ENCODE data around the gene HDGFL2.
A peak's percentile ranks its signal among the peaks of the same experiment; 100 is the strongest.

The HDGFL2 gene

DNA sequence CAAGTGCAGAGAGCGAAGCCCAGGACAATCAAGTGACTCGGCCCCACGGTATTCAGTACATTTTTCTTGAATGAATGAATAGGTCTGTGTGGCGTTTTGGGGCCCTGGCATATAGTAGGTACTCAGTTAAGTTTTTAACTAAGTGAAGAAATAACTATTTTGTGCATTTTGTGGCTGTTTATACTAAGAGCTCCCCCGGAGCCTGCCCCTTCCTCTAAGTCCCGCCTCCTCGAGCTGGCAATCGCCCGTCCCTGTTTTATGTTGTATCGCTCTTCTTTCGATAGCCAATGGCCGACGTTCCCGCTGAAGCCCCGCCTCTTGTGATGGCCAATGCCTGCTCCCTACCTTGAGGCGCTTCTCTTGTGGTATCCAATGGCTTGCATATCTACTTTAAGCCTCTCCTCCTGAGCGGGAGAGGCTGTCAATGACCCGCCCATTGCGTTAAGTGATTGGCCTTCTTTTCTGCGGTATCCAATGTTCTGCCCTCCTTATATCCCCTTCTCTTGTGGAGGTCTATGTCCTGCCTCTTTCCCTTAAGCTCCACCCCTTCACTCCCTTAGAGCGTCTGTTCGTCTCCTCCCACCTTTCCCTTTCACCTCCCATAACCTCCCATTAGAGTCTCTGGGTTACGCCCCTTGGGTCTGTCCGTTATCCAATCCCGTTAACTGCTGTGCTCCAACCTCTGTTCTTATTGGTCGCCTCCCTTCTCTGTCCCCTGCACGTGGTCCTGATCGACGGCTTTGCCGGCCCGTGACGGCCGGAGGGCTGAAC, 509 bp upstream of the HDGFL2 start:
- peak; percentile 100 for FAIRE-seq

DNA sequence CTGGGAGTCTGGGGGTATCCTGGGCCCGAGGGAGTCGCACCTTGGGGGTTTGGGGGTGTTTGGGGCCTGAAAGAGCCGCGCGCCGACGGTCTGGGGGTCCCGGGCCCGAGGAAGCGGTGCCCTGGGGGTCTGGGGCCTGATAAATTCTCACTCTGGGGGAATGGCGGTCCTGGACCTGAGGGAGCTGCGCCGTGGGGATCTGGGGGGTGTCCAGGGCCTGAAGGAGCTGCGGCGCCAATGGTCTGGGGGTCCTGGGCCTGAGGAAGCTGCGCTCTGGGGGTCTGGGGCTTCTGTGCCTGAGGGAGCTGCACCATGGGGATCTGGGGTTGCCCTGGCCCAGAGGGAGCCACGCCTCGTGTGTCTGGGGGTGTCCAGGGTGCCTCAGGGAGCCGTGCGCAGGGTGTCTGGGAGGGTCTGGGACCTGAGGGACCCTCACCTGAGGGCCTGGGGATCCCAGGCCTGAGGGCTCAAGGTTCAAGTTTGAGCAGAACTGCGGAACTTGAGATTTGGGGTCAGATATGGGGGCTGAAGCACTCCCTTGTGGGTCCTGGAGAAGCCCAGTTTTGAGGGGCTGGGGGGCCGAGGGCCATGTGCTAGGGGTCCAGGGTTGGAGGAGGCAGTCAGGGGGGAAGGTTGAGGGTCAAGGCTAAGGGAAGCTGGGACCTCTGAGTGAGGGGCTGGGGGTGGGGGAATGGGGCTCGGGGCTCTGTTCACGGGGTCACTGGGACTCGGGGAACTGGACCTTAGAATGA, 1.1 kb downstream of the HDGFL2 start:
- FAIRE-seq = no peak

DNA sequence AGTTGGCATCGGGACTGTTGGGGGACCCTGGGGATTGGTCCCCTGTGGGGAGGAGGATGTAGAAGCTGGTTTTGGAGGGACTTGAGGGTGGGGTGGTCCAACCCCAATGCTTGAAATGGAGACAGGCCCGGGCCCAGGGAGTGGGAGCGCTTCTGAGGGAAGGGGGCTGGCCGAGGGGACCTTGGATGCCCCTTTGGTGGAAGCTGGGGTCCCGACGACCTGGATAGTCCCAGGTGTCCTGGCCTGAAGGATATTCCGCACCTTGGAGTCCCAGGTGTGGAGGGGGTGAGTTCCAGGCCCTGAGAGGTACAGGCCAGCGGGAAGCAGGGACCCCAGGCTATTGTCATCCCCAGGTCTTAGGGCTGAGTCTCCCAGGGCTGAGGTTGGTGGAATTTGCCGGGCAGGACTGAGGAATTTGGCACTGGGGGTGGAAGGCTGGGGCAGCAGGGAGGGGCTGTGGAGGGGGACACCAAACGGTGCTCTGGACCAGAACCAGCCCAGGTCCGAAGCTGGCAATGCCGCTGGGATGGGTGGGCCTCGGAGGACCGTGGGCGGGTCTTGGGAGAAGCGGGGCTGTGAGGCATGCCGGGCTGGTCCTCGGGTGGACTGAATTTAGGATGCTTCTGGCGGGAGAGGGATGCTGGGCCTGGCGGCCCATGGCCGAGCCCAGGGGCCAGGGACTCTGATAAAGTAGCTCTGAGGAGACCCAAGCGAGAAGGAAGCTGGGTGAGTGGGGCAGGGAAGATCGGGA, 1.8 kb downstream of the HDGFL2 start:
- no peak for FAIRE-seq

DNA sequence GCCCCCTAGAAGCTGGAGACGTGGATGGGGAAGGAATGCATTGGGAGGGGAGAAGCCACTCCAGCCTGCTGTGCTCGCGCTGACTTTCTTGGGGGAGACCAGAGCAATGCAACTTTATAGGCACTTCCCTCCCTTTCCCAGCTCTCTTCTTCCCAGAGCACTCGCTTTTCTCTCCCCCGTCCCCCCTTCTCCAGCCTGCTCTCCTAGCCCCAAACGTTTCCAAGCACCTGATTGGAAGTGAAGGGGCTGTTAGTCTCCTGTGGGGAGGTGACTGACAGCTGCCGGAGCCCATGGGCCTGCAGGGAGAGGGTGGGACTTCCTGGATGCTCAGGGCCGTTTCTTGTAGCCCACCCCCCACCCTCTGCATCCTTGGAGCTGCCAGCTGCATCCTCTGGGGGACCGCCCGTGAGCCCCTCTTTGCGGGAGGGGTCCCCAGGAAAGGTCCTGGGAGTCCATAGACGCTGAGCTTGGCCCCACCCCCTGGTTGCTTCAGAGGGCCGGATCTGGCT, 2.5 kb downstream of the HDGFL2 start:
- FAIRE-seq = no peak

DNA sequence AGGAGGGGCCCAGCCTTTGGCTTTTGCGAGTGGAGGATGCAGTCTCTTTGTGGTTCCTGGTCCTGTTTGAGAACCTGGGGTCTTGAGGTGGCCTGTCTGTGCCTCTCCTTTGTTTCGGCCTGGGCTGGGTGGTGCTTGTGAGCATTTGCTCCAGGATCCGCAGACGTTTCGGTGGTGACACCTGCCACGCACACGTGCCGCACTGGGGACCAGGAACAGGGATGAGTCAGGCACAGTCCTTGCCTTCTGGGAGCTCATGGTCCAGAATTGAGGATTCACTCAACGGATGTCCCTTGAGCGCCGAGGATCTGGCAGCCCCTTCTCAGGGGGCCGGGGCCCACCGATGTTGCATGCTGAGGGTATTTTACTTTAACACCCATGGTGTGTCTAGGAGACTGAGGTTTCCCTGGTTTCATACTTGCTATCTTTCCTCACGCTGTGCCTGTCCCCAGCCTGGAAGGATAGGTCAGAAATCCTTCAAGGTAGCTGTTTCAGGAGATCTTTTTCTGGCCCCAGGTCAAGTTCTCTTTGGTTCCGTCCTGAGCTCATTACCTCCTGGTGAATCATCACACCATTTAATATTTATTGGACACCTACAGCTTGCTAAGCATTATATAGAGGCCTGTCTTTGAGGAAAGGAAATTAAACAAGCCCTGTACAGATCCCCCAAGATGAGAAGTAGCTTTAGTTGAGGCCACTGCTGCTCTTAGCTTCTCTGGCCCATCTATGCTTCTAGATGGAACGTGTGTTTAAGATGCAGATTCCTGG, 5.1 kb downstream of the HDGFL2 start:
- no peak for FAIRE-seq

DNA sequence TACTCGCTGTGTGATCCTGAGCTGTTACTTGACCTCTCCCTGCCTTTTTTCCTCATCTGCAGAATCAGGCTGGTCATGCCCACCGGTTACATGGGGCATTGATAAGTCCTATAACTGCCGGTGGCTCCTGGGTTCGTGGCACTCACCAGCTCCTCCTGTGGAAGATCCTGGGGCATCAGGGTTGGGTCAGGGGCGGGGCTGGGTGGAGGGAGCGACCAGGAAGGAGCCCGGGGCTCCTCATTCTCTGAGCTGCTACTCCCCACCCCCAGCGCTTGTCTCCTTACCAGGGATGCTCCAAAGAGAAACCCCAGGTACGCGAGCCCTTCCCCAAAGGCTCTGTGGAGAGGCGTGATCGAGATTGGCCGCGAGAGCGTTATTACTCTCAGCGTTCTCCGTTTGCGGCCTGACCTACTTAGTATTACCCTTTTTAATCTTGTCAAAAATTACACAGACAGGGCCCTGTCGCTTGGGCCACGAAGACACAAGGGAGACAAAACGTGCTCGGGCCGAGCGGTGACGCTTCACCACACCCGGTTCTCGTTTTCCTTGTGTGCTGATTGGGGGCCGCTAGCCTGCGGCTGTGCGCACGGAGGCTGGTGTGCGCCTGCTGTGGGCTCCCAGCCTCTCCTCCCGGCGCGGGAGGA, 10.7 kb downstream of the HDGFL2 start:
- no peak for FAIRE-seq

DNA sequence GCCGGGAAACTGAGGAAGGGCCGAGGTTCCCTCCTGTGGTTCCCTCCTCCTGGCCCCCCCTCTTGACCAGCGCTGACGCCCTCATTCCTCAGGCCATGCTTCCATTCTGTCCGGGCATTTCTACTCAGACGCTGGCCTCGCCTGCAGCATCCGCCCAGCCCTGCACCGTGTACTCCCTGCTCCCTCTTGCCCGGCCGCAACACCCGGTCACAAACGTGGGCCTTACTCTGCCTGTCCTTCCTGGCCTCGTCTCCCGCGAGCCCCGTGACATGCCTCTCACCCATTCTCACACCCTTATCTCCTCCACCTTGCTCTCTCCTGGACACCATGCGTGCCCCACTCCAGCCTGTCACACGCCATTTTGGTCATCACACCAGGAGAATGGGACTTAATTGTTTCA, 11.3 kb downstream of the HDGFL2 start:
- FAIRE-seq = no peak

DNA sequence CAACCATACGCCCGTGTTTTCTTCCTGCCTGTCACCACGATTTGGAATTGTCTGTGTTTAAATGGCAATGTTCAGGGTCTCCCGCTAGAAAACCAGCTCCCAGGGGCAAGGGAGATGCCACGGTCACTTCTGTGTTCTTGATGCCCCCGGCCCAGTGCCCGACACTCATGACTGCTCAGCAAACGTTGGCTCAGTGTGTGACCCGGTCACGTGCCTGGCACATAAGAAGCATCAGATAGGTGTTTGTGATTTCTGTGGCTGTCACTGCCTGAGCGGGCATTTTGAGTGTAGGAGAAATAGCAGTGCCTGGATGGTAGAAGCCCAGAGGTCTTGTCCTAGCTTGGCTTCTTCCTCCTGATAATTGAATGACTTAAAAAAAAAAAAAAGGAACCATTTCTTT, 15.5 kb downstream of the HDGFL2 start:
- FAIRE-seq = no peak

DNA sequence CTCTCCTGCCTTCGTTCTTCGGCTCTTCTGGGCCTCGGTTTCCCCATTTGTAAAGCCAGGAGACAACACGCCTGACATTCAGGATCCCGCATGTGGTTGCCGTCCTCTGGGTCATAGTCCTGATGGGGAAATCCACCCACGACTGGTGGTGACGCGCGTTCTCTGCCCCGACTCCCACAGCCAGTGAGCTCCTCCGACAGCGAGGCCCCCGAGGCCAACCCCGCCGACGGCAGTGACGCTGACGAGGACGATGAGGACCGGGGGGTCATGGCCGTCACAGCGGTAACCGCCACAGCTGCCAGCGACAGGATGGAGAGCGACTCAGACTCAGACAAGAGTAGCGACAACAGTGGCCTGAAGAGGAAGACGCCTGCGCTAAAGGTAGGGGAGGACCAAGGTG, 16.4 kb downstream of the HDGFL2 start:
- no peak for FAIRE-seq

DNA sequence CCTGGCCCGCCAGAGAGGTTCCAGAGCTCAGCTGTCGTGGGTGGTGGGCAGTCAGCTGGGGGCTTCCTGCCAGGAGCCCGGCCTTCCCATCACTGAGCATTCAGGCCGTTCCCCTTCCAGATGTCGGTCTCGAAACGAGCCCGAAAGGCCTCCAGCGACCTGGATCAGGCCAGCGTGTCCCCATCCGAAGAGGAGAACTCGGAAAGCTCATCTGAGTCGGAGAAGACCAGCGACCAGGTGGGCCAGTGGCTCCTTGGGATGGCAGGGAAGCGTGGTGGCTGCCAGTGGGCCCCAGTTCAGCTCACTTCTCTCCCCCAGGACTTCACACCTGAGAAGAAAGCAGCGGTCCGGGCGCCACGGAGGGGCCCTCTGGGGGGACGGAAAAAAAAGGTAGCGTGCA, 19.3 kb downstream of the HDGFL2 start:
- no peak for FAIRE-seq

DNA sequence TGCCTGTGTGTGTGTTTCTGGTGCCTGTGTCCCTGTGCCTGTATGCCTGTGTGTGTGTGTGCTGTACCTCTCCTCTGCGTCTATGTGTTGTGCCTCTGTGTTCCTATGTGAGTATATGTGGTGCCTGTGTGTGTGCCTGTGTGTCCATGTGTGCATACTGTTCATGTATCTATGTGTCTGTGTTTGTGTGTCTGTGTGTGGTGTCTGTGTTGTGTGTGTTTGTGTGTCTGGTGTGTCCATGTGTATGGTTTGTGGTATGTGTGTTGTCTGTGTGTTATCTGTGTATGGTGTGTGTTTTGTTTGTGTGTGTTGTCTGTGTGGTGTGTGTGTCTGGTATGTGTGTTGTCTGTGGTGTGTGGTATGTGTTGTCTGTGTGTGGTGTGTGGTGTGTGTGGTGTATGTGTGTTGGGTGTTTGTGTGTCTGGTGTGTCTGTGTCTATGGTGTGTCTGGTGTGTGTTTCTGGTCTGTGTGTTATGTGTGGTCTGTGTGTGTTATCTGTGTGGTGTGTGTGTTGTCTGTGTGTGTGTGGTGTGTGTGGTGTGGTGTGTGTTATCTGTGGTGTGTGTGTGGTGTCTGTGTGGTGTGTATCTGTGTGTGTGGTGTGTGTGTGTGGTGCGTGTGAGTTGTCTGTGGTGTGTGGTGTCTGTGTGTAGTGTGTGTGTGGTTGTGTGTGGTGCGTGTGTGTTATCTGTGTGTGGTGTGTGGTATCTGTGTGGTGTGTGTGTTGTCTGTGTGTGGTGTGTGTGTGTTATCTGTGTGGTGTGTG, 20.4 kb downstream of the HDGFL2 start:
- no peak for FAIRE-seq

DNA sequence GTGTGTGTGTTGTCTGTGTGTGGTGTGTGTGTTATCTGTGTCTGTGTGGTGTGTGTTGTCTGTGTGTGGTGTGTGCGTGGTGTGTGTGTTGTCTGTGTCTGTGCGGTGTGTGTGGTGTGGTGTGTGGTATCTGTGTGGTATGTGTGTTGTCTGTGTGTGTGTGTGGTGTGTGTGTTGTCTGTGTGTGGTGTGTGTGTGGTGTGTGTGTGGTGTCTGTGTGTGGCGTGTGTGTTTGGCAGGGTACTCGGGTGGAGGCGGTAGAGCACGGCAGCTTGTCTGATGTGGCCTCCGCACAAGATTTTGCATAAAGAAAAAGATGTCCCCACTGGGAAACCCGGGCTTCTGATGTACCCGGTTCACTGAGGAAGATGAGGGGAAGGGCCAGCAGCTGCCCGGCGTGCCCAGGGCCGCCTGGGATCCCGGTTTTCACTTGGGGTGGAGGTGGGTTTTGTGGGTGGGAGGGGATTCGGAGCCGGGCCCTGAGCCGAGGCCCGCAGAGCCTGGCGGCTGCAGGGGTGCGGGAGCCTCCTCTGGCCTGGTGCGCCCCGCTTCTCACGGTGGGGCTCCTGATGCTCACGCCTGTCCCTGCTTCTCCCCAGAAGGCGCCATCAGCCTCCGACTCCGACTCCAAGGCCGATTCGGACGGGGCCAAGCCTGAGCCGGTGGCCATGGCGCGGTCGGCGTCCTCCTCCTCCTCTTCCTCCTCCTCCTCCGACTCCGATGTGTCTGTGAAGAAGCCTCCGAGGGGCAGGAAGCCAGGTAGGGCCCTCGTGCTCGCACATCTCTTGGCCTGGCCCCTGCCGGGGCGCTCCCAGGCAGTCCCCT, 21.2 kb downstream of the HDGFL2 start:
- FAIRE-seq = no peak

DNA sequence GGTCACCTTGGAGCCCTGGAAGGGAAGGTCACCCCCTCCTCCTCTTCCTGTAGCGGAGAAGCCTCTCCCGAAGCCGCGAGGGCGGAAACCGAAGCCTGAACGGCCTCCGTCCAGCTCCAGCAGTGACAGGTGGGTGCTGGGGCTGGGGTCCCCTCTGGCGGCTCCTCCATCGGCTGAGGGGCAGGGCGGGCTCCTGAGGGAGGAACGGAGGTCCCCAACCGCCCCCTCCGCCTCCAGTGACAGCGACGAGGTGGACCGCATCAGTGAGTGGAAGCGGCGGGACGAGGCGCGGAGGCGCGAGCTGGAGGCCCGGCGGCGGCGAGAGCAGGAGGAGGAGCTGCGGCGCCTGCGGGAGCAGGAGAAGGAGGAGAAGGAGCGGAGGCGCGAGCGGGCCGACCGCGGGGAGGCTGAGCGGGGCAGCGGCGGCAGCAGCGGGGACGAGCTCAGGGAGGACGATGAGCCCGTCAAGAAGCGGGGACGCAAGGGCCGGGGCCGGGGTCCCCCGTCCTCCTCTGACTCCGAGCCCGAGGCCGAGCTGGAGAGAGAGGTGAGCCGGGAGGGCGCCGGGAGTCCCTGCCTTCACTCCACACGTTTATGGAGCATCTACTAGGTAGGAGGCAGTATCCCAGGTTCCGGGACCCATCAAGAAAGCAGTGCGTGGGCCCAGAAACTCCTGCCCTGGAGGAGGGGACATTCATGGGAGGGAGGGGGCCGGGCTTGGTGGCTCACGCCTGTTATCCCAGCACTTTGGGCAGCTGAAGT, 22.0 kb downstream of the HDGFL2 start:
- no peak for FAIRE-seq

DNA sequence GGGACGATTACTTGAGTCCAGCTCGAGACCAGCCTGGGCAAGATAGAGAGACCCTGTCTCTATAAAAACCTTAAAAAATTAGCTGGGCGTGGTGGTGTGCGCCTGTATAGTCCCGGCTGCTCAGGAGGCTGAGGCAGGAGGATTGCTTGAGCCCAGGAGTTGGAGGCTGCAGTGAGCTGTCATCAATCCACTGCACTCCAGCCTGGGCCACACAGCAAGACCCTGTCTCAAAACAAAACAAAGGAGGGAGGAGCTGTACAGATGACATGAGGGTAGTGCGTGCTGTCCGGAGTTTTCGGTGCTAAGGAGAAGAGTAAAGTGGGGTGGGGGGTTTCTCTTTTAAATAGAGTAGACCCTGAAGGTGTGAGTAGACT, 22.6 kb downstream of the HDGFL2 start:
- no peak for FAIRE-seq

DNA sequence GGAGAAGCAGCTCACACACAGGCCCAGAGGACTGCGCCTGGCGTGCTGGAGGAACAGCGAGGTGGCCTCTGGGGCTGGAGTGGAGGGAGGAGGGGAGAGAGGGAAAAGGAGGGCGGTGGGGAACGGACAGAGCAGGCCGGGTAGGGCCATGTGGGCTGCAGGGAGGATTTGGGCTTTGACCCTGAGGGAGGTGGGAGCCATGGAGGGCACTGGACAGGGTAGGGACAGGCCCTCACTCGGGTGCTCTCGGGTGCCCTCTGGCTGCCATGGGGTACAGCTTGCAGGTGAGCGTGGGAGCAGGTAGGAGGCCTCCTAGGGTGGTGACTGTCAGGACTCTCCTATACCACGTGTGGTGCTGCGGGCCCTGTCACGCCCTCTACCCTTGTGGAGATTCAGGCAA, 23.4 kb downstream of the HDGFL2 start:
- FAIRE-seq = no peak

DNA sequence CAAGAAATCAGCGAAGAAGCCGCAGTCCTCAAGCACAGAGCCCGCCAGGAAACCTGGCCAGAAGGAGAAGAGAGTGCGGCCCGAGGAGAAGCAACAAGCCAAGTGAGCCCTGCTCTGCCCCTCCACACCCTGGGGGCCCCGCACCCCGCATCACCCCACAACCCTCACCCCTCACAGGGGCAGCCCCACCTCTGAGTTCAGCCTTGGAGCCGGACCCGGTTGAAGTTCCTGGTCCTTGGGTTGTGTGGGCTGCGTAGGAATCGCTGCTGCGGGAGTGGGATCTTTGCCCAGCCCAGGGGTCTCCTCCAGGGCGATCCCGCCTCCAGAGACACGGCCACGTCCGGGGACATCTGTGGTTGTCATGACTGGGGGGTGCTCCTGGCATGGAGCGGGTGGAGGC, 24.2 kb downstream of the HDGFL2 start:
- FAIRE-seq = no peak

DNA sequence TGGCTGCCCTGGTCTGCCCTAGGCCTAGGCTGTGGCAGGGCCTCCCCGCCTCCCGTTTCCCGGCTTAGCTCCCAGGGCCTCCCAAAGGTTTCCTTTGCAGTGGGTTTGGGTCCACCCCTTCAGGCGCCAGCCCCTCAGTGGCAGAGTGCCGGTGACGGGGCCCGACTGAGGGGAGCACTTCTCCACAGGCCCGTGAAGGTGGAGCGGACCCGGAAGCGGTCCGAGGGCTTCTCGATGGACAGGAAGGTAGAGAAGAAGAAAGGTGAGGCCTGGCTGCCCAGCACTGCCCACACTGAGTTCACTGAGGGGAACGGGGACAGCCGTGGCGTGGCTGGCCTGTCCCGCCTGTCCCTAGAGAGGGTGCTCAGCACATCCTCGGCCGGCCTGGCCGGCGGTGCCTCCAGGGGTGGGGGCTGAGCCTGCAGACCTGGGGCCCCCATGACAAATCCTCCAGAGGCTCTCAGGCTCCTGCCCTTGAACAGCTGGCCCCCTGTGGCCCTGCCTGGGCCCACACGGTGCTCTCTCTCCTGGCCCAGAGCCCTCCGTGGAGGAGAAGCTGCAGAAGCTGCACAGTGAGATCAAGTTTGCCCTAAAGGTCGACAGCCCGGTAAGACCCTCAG, 25.8 kb downstream of the HDGFL2 start:
- no peak for FAIRE-seq

DNA sequence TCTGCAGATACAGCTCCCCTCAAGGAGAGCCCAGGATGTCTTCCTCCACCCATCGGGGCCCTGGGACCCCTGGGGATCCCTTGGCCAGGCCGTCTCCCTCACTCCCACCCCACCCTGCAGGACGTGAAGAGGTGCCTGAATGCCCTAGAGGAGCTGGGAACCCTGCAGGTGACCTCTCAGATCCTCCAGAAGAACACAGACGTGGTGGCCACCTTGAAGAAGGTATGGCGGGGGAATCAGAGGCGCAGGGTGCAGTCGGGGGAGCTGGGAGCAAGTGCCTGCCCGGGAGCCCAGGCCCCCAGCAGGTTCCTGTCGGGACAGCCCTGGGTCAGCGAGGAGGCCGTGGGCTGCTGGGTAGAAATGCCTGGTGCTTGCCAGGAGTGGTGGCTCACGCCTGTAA, 26.6 kb downstream of the HDGFL2 start:
- FAIRE-seq = no peak

DNA sequence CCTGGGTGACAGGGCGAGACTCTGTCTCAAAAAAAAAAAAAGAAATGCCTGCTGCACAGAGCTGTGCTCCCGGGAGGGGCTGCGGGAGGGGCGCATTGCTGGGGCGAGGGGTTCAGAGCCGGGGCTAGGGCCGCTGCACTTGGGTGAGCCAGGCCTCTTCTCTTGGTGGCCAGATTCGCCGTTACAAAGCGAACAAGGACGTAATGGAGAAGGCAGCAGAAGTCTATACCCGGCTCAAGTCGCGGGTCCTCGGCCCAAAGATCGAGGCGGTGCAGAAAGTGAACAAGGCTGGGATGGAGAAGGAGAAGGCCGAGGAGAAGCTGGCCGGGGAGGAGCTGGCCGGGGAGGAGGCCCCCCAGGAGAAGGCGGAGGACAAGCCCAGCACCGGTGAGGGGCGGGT, 27.2 kb downstream of the HDGFL2 start:
- no peak for FAIRE-seq

Measured in islet of Langerhans (tissue), 1 donor.